GM23338 (cell line): Measurements from ENCODE around the gene RBKS. TPM values are rescaled to one million over a fixed set of nuclear protein-coding genes. Genes with fewer than 3 reads are reported as not detected.

Experiments used
- ATAC-seq: fragments of 200-7000 bp; cut with Tn5 transposase; 3 replicates; pipeline ENCODE4 v1.9.1; 2020
- DNase-seq: peaks from one replicate; pipeline ENCODE4 v3.0.0-alpha.2; 2015; ENCODE audit warnings: low spot score
- H2AFZ ChIP-seq: fragments of 200-600 bp; sonication (generic); 2 replicates; pipeline ENCODE4 v1.8.0; 2016; ENCODE audit warnings: antibody characterized with exemption, mild to moderate bottlenecking, moderate library complexity
- H3F3A ChIP-seq: fragments of 200-600 bp; sonication (generic); replicated peaks from 2 replicates; pipeline ENCODE4 v1.8.0; 2017; ENCODE audit warnings: antibody characterized with exemption, mixed run types, low read depth
- H3K27ac ChIP-seq: fragments of 200-600 bp; sonication (generic); 2 replicates; pipeline ENCODE4 v1.6.1; 2016; ENCODE audit warnings: low read depth
- H3K27me3 ChIP-seq: fragments of 200-600 bp; sonication (generic); 2 replicates; pipeline ENCODE4 v1.8.0; 2016; ENCODE audit warnings: mild to moderate bottlenecking, mixed run types, moderate library complexity; ENCODE audit not compliant: insufficient read depth
- H3K36me3 ChIP-seq: fragments of 200-600 bp; sonication (generic); 2 replicates; pipeline ENCODE4 v1.8.0; 2016; ENCODE audit warnings: mild to moderate bottlenecking; ENCODE audit not compliant: insufficient read depth
- H3K4me1 ChIP-seq: fragments of 200-600 bp; sonication (generic); 2 replicates; pipeline ENCODE4 v1.8.0; 2016; ENCODE audit warnings: mild to moderate bottlenecking, moderate library complexity; ENCODE audit not compliant: insufficient read depth
- H3K4me2 ChIP-seq: fragments of 200-600 bp; sonication (generic); 2 replicates; pipeline ENCODE4 v1.7.1; 2017; ENCODE audit warnings: mixed run types
- H3K4me3 ChIP-seq: fragments of 200-600 bp; sonication (generic); 2 replicates; pipeline ENCODE4 v1.6.1; 2016; ENCODE audit warnings: mixed run types
- H3K79me2 ChIP-seq: fragments of 200-600 bp; sonication (generic); replicated peaks from 2 replicates; pipeline ENCODE4 v1.8.0; 2017; ENCODE audit warnings: mild to moderate bottlenecking; ENCODE audit not compliant: insufficient read depth
- H3K9me2 ChIP-seq: fragments of 200-600 bp; sonication (generic); 2 replicates; pipeline ENCODE4 v1.8.0; 2017; ENCODE audit not compliant: insufficient read depth
- H4K20me1 ChIP-seq: fragments of 200-600 bp; sonication (generic); replicated peaks from 2 replicates; pipeline ENCODE4 v1.8.0; 2017; ENCODE audit warnings: mild to moderate bottlenecking; ENCODE audit not compliant: insufficient read depth
- H3K27ac Mint-ChIP-seq: 2 replicates; pipeline ENCODE4 v1.8.0; 2020; ENCODE audit warnings: inconsistent platforms, mild to moderate bottlenecking, moderate library complexity, mixed read lengths
- H3K27me3 Mint-ChIP-seq: 3 replicates; pipeline ENCODE4 v1.8.0; 2022; ENCODE audit warnings: low read depth, mild to moderate bottlenecking, moderate library complexity, mixed read lengths, inconsistent platforms; ENCODE audit not compliant: insufficient read depth, poor library complexity
- H3K36me3 Mint-ChIP-seq: 3 replicates; pipeline ENCODE4 v1.8.0; 2021; ENCODE audit warnings: low read depth, mild to moderate bottlenecking, inconsistent platforms, moderate library complexity, mixed read lengths
- H3K4me1 Mint-ChIP-seq: 3 replicates; pipeline ENCODE4 v1.8.0; 2020; ENCODE audit warnings: mild to moderate bottlenecking, inconsistent platforms, mixed read lengths
- H3K4me3 Mint-ChIP-seq: 3 replicates; pipeline ENCODE4 v1.8.0; 2021; ENCODE audit warnings: moderate library complexity, mild to moderate bottlenecking, inconsistent platforms, mixed read lengths
- H3K9me3 Mint-ChIP-seq: 3 replicates; pipeline ENCODE4 v1.8.0; 2020; ENCODE audit warnings: moderate library complexity, mild to moderate bottlenecking, inconsistent platforms, mixed read lengths
- EZH2 ChIP-seq: fragments of 200-600 bp; sonication (generic); IDR thresholded peaks from one replicate; pipeline ENCODE4 v1.8.0; 2017; ENCODE audit warnings: antibody characterized with exemption, mild to moderate bottlenecking, low read depth; ENCODE audit not compliant: unreplicated experiment
- JUNB ChIP-seq: IDR thresholded peaks from one replicate; pipeline ENCODE4 v1.6.1; 2016; ENCODE audit warnings: antibody characterized with exemption; ENCODE audit not compliant: unreplicated experiment
- POLR2AphosphoS5 ChIP-seq: IDR thresholded peaks from 2 replicates; pipeline ENCODE4 v1.6.1; 2016; ENCODE audit warnings: antibody characterized with exemption, low read depth
- STAT1 ChIP-seq: IDR thresholded peaks from one replicate; pipeline ENCODE4 v1.6.1; 2016; ENCODE audit warnings: antibody characterized with exemption; ENCODE audit not compliant: unreplicated experiment
- polyA plus RNA-seq: library from polyadenylated mRNA; unstranded; fragments of >200 nt; fragmentation: Nextera tagmentation; extraction: Ambion mirVana; gene quantifications from 2 replicates; pipeline ENCODE4 v1.2.1, GENCODE V29; 2016
- total RNA-seq: library from RNA; depleted of rRNA; stranded (reverse); fragments of >200 nt; shearing (Covaris generic); gene quantifications from 2 replicates; pipeline ENCODE4 v1.2.3, GENCODE V29; 2014
- TF ChIP-seq, protein P1 (sequence below): IDR thresholded peaks from one replicate; pipeline ENCODE4 v1.6.1; 2018; ENCODE audit warnings: antibody characterized with exemption; ENCODE audit not compliant: unreplicated experiment
- TF ChIP-seq, protein P2 (sequence below), 2 experiments: fragments of 200-600 bp in 1 of 2; sonication (generic) in 1 of 2; conservative IDR thresholded peaks; 2 replicates each; pipeline versions ENCODE4 v1.5.1 to v1.6.1; 2016 to 2017; ENCODE audit warnings: antibody characterized with exemption in 2 of 2, low read depth in 2 of 2, mild to moderate bottlenecking in 2 of 2, moderate library complexity in 1 of 2

Gene RBKS
- total and polyA plus RNA-seq, 2 experiments from 2014 or later, result 1.3 to 1.5 TPM

DNA sequence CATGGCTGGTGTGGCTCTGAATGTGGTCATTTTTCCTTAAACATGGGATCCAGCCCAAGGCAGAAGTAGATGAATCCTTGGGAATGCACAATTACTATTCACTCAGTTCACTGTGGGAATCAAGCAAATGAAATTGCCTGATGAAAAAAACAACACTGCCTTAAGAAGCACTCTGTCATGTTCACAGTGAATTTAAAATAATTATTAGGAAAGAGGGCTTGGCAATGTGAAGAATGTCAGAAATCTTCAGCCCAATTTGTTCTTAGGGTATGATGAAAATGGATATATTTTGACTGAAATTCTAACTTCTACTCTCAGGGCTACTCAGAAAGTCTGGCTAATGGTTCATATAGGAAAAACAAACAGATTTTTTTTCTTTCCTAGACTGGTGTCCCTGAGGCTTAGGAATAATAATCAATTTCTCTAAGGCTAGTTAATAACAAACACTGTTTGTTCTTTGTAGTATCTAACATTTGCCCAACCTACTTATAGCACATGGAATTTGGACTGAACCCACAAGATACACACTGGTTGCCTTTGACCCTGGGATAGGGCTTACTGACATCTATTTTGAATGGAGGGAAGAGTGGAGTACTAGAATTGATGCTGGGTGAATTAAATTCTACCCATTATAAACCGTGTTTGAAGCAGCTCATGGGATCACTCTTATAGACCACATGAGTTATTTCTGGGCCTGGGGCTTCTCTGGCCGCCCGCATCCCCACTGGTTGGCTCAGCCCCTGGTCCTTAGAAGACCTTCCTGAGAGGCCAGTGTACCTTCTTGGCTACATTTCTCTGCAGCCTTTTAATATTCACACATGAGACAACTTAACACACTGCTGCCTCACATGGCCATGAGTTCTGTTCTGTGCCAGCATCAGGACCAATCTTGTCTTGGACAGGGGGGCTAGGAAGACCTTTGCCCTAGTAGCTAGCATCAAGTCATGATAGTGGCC is 127.0 kb downstream of the RBKS start:
- peaks cover 3% of the 10 kb centered on the region; the same call in 1 of the 2 replicates for H3K9me2 ChIP-seq
- no peaks in the 10 kb centered on the region for H3F3A ChIP-seq
- Mint-ChIP-seq H3K9me3 (no peaks in the 10 kb centered on the region), H3K4me1 (peaks cover 7% of the 10 kb centered on the region; the same call in 1 of the 3 replicates), H3K27ac (no peak overlapping the region), H3K27me3 (peaks cover 3% of the 10 kb centered on the region), H3K4me3 (no peak overlapping the region), H3K36me3 (peaks cover 5% of the 10 kb centered on the region; the same call in 2 of the 3 replicates)
- ATAC-seq (no peak), DNase-seq (no peak)
- H3K4me1 ChIP-seq, result no peaks in the 10 kb centered on the region
- no peaks in the 10 kb centered on the region for H3K36me3 ChIP-seq
- no peak overlapping the region for H2AFZ ChIP-seq
- no peak overlapping the region for H3K27ac ChIP-seq
- H4K20me1 ChIP-seq, result no peaks in the 10 kb centered on the region; the same call in 1 of the 2 replicates
- H3K4me3 ChIP-seq, result no peak overlapping the region
- H3K79me2 ChIP-seq, result no peaks in the 10 kb centered on the region
- no peak overlapping the region for H3K4me2 ChIP-seq
- H3K27me3 ChIP-seq, result no peaks in the 10 kb centered on the region
- TF ChIP-seq, protein P1, sequence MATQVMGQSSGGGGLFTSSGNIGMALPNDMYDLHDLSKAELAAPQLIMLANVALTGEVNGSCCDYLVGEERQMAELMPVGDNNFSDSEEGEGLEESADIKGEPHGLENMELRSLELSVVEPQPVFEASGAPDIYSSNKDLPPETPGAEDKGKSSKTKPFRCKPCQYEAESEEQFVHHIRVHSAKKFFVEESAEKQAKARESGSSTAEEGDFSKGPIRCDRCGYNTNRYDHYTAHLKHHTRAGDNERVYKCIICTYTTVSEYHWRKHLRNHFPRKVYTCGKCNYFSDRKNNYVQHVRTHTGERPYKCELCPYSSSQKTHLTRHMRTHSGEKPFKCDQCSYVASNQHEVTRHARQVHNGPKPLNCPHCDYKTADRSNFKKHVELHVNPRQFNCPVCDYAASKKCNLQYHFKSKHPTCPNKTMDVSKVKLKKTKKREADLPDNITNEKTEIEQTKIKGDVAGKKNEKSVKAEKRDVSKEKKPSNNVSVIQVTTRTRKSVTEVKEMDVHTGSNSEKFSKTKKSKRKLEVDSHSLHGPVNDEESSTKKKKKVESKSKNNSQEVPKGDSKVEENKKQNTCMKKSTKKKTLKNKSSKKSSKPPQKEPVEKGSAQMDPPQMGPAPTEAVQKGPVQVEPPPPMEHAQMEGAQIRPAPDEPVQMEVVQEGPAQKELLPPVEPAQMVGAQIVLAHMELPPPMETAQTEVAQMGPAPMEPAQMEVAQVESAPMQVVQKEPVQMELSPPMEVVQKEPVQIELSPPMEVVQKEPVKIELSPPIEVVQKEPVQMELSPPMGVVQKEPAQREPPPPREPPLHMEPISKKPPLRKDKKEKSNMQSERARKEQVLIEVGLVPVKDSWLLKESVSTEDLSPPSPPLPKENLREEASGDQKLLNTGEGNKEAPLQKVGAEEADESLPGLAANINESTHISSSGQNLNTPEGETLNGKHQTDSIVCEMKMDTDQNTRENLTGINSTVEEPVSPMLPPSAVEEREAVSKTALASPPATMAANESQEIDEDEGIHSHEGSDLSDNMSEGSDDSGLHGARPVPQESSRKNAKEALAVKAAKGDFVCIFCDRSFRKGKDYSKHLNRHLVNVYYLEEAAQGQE, result no peak

DNA sequence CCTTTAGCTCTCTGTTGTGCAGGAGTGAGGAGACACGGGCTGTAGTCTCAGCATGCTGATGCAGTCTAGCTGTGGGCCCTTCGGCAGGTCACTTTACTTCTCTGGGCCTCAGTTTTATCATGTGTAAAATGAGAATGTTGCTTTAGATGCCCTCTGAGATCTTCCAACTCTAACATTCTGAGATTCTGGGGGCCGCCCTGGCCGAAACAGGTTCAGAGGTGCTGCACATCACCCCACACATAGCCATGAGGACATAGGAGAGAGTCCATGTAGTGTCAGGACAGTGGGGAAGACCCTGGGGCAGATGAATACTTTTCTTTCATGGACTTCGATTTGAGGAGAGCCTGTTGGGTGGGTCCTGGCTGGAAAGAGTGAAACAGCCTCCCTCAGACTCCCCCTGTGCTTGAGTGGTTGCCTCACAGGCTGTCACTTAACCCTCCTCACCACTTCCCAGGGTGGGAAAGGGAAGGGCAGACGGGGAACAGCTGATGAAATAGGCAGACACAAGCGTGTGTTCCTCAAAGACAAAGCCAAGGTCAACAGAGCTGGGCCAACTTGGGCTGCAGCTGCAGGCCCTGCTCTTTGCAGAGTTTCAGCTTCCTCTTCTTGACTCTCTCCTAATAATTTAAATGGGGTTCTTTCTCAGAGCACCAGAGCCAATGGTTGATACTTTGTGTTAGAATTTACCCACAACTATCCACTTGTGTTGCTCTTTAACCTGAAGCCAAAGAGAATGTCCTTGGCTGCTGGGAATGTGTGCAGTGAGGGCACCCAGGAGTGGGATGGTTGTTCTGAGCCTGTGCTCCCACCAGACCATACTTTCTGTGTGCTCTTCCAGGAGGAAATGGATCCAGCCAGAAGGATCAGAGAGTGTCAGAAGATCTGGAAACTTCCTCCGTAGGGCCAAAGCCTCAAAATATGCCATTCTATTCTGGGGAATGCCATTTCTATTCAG is 133.4 kb downstream of the RBKS start:
- Histone ChIP-seq H3F3A (0 out of 2 replicates have a peak, but pooled peaks cover 5% of the 10 kb centered on the region), H2AFZ (no peak overlapping the region), H3K4me1 (peaks cover 13% of the 10 kb centered on the region), H3K4me3 (no peak overlapping the region), H3K27me3 (no peaks in the 10 kb centered on the region), H3K9me2 (peaks cover 3% of the 10 kb centered on the region; the same call in 1 of the 2 replicates), H3K4me2 (no peak overlapping the region), H3K27ac (no peak overlapping the region), H3K36me3 (no peaks in the 10 kb centered on the region), H3K79me2 (no peaks in the 10 kb centered on the region), H4K20me1 (no peaks in the 10 kb centered on the region)
- ATAC-seq, result no peak
- Mint-ChIP-seq H3K4me3 (no peak overlapping the region), H3K4me1 (peaks cover 29% of the 10 kb centered on the region), H3K9me3 (no peaks in the 10 kb centered on the region), H3K27ac (no peak overlapping the region), H3K27me3 (peaks cover 10% of the 10 kb centered on the region), H3K36me3 (peaks cover 30% of the 10 kb centered on the region)
- no peak for DNase-seq
- TF ChIP-seq, protein P1, result no peak
- TF ChIP-seq POLR2AphosphoS5 (no peak), STAT1 (no peak), JUNB (no peak), EZH2 (no peak)
- TF ChIP-seq, protein P2, sequence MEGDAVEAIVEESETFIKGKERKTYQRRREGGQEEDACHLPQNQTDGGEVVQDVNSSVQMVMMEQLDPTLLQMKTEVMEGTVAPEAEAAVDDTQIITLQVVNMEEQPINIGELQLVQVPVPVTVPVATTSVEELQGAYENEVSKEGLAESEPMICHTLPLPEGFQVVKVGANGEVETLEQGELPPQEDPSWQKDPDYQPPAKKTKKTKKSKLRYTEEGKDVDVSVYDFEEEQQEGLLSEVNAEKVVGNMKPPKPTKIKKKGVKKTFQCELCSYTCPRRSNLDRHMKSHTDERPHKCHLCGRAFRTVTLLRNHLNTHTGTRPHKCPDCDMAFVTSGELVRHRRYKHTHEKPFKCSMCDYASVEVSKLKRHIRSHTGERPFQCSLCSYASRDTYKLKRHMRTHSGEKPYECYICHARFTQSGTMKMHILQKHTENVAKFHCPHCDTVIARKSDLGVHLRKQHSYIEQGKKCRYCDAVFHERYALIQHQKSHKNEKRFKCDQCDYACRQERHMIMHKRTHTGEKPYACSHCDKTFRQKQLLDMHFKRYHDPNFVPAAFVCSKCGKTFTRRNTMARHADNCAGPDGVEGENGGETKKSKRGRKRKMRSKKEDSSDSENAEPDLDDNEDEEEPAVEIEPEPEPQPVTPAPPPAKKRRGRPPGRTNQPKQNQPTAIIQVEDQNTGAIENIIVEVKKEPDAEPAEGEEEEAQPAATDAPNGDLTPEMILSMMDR (conservative IDR thresholded peaks at IDR 0.05; ENCODE audit: low read depth in 2 of 2), result no peak
